ENCODE measurements around the gene POLDIP2. TPM values are rescaled to one million over a fixed set of nuclear protein-coding genes. Genes with fewer than 3 reads are reported as not detected.
"Not testable (repeated sequence)": the region's sequence is repeated elsewhere in the genome, so short reads cannot be mapped to it uniquely, and the experiment has no call there.

Gene POLDIP2
- total RNA-seq, 1 experiment from 2014 or later: 95.1 TPM

DNA sequence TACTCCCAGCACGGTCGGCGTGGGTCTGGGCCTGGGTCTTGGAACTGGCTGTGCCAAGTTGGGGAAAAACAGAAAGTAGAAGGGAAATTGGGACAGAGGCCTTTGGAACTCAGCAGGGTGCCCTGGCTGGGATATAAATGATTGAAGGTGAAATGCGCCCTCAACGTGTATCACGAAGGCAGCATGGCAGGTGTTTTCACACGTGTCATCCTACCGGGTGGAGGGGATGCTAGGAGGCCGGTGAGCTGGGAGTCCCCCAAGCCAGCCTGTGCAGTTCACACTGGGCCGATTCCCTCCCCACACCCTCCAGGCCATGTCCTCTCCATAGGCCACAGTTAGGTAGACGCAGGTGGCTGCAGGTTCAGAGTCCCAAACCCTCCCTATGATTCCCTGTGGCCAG, 15.8 kb downstream of the POLDIP2 start:
- no peaks in the 10 kb centered on the region for H3K9me3 ChIP-seq (replicated peaks)
- H3K4me1 ChIP-seq: peaks cover 4% of the 10 kb centered on the region; the same call in 1 of the 2 replicates
- no peak overlapping the region for H3K4me3 ChIP-seq
- no peaks in the 10 kb centered on the region for H3K27me3 ChIP-seq
- no peak for DNase-seq
- H3K36me3 ChIP-seq: peaks cover 40% of the 10 kb centered on the region
- H3K27ac ChIP-seq: no peak overlapping the region

- Histone ChIP-seq H3K27ac (no peak overlapping the region), H3K27me3 (no peaks in the 10 kb centered on the region), H3K4me3 (no peak overlapping the region), H3K36me3 (peaks cover 29% of the 10 kb centered on the region), H3K9me3 (replicated peaks) (no peaks in the 10 kb centered on the region), H3K4me1 (peaks cover 6% of the 10 kb centered on the region; the same call in 1 of the 2 replicates)
- no peak for DNase-seq
These were observed 17.0 kb downstream of the POLDIP2 start for GRCh38 chr17:28340374-28340773.

- H3K27ac ChIP-seq: no peak overlapping the region
- no peaks in the 10 kb centered on the region for H3K27me3 ChIP-seq
- H3K4me1 ChIP-seq: peaks cover 7% of the 10 kb centered on the region; the same call in 1 of the 2 replicates
- peaks cover 23% of the 10 kb centered on the region for H3K36me3 ChIP-seq
- DNase-seq: no peak
- H3K4me3 ChIP-seq: no peak overlapping the region
- H3K9me3 ChIP-seq (replicated peaks): no peaks in the 10 kb centered on the region
These were observed 17.9 kb downstream of the POLDIP2 start for GRCh38 chr17:28339431-28339830.

DNA sequence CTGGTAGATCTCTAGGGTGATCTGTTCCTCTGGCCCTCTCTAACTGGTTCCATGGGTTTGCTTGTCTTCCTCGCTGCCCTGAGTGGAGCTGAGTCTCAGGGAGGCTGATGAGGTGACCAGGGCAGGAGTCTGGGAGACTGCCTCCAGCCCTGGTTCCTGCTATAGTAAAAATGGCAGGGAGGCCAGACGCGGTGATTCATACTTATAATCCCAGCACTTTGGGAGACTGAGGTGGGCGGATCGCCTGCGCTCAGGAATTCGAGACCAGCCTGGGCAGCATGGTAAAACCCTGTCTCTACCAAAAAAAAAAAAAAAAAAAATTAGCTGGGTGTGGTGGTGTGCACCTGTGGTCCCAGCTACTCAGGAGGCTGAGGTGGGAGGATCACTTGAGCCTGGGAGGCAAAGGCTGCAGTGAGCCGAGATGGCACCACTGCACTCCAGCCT, 18.5 kb downstream of the POLDIP2 start:
- H3K27ac ChIP-seq; H3K4me1 ChIP-seq; H3K9me3 ChIP-seq (replicated peaks); H3K4me3 ChIP-seq; H3K27me3 ChIP-seq; DNase-seq: not testable (repeated sequence)
- peaks cover 23% of the 10 kb centered on the region for H3K36me3 ChIP-seq

DNA sequence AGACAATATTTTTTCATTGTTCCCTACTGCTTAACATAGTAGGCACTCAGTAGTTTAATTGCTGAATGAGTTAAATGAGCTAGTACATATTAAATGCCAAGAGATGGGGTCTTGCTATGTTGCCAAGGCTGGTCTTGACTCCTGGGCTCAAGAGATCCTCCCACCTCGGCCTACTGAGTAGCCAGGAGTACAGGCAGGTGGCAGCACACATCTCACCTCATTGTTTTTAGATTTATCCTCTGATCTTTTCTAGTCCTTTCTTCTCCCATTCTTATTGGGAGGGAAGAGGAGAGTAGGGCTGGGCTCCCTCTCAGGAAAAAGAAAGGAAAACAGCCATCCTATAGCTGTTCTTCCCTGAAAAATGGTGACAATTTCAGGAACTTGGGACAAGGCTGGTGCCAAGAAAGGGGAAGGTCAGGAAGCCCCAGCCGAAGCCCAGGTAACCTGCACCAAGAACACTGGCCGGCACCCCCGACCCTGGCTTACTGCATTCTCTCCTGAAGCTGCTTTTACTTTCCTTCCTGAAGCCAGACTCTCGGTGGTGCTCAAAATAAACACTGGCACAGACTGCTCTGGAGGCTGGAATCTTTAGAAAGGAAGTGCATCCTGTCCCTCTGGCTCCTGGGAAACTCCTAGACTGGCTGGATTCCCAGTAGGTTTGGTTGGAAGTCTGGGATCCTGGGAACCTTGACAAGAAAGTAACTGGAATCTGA, 19.1 kb downstream of the POLDIP2 start:
- Histone ChIP-seq H3K27ac (no peak overlapping the region), H3K36me3 (peaks cover 23% of the 10 kb centered on the region), H3K4me3 (no peak overlapping the region), H3K27me3 (no peaks in the 10 kb centered on the region), H3K4me1 (peaks cover 8% of the 10 kb centered on the region; the same call in 1 of the 2 replicates), H3K9me3 (replicated peaks) (no peaks in the 10 kb centered on the region)
- no peak for DNase-seq

DNA sequence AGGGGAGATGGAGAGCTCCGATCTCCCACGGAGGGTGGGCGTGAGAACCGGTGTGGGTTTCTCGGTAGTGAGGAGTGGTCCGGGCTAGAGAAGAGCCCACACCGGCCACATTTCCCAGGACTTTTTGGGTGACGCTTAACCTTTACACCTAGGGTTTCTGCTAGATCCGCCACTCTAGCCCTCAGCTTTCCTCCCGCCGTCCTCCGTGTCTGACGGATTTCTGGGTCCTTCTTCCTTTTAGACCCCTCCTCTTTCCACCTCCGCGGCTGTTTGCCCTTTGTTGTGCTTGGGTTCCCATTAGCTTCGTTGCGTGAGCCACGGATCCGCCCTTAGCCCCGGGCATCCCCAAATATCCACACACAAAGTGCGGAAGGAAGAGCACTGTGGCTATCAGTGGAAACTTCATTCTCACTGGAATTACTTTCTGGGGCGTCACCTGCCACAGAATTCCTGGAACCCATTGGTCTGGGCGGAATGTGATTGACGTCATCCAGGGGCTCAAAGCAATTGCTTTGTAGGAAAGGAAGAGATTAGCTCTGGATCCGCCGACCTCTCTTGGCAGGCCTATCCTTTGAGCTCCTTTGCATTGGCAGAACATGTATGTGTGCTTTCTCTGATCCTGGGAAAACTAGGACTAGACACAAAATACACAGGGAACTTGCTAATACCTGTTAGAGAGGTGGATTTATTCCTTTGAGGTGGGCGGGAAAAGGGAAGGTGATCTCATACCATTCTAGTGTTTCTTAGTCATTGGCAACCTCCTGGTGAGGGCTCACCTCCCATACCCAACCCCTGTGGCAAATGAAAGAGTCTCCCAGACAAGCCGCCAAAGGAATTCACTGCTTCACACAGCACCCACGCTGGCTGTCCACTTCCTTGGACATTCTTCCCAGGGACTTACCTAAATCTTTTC, 21.1 kb downstream of the POLDIP2 start:
- H3K4me1 ChIP-seq: peaks cover 8% of the 10 kb centered on the region; the same call in 1 of the 2 replicates
- H3K4me3 ChIP-seq: peak overlapping the region; percentile 77
- no peaks in the 10 kb centered on the region for H3K27me3 ChIP-seq
- peak; percentile 86 to 88 for DNase-seq
- H3K27ac ChIP-seq: peak overlapping the region; percentile 65
- peaks cover 8% of the 10 kb centered on the region for H3K36me3 ChIP-seq
- no peaks in the 10 kb centered on the region for H3K9me3 ChIP-seq (replicated peaks)

GRCh38 chr17:28335201-28335958, 21.9 kb downstream of the POLDIP2 start, which contains the start of the genes IFT20 and TNFAIP1:
TSS of gene IFT20 (minus strand) at chr17:28335472. CDS start at chr17:28331985, 3,487 bp downstream.
TSS of gene TNFAIP1 (plus strand) at chr17:28335761. CDS start at chr17:28339522, 3,761 bp downstream.
- Histone ChIP-seq H3K27ac (peak within 1 kb of the TSS; percentile 65), H3K27me3 (no peaks in the 10 kb centered on the region), H3K9me3 (replicated peaks) (no peaks in the 10 kb centered on the region), H3K4me1 (peaks cover 8% of the 10 kb centered on the region; the same call in 1 of the 2 replicates), H3K36me3 (peaks cover 3% of the 10 kb centered on the region; the same call in 1 of the 2 replicates), H3K4me3 (peak within 1 kb of the TSS; percentile 77)
- peak; percentile 100 for DNase-seq

DNA sequence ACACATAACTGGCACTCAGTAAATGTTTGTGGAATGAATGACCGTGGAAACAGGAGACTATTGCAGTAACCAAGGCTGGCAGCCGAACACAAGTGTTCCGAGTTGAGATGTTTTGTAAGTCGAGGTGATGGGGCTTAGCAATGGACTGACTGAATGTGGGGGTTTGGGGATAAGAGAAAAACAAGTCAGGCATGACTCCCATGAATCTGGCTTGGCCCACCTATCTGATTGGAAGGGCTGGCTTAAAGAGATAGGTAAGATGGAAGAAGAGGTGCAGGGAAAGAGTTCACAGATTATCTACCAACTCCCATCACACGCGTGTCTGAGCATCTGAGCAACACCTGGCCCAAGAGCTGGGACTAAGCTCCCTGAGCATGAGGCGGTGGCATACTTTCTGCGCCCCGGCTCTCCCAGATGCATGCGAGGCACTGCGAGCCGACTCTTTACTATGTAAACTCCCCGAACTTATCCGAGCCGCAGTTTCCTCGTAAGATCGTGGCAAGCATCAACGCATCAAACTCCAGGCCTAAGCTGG, 22.6 kb downstream of the POLDIP2 start:
- Histone ChIP-seq H3K4me1 (peaks cover 8% of the 10 kb centered on the region; the same call in 1 of the 2 replicates), H3K9me3 (replicated peaks) (no peaks in the 10 kb centered on the region), H3K27ac (no peak overlapping the region; the same call in 1 of the 2 replicates), H3K27me3 (no peaks in the 10 kb centered on the region), H3K36me3 (peaks cover 3% of the 10 kb centered on the region; the same call in 1 of the 2 replicates), H3K4me3 (peak overlapping the region; percentile 77)
- no peak for DNase-seq

DNA sequence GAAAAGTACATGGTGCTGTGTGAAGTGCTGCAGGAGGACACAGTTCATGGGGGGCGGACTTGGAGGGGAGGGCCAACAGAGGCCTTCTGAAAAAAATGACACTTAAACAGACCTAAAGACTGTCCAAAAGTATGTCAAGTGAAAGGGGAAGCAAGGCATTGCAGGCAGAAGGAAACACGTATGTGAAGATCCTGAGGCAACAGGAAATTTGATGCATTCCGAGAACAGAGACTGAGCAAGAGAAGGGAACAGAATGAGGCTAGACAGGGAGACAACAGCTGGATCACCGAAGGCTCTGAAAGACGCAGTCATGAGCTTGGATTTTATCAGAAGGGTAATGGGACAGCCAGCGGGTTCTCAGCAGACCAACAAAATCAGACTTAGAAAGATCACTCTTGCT, 23.2 kb downstream of the POLDIP2 start:
- H3K36me3 ChIP-seq: peaks cover 9% of the 10 kb centered on the region
- DNase-seq: peak in 1 of 2 experiments; percentile 41

DNA sequence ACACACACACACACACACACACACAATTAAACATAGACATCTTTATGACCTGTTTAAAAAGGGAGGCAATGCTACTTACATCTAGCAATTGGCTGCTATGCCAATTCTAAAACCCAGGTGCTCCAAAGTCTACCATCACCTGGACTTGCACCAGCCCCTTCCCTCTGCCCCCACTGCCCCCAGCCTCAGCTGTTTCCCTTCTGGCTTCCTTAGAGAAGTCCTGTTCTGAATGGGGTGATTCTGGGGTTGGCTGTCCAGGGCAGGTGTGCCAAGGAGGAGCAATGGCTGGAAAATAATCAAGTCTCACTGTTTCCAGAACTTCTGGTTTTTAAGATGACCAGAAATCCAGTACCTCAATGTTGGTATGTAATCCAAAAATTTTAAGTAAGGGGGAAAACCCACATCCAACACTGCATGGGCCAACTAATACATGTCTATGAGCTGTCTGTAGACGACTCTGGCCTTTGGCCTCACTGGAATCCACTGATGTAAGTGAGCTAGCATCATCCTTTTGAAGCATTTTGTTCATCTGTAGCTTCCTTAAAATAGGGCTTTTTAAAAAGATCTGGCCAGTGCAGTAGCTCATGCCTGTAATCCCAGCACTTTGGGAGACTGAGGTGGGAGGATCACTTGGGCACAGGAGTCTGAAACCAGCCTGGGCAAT, 24.1 kb downstream of the POLDIP2 start:
- no peaks in the 10 kb centered on the region for H3K27me3 ChIP-seq
- no peak for DNase-seq
- peaks cover 18% of the 10 kb centered on the region for H3K36me3 ChIP-seq
- no peak overlapping the region for H3K4me3 ChIP-seq
- H3K27ac ChIP-seq: no peak overlapping the region
- no peaks in the 10 kb centered on the region for H3K9me3 ChIP-seq (replicated peaks)
- H3K4me1 ChIP-seq: peaks cover 8% of the 10 kb centered on the region; the same call in 1 of the 2 replicates

More for the DNA sequence above, 23.2 kb downstream of the POLDIP2 start:
- Histone ChIP-seq H3K4me1 (peaks cover 8% of the 10 kb centered on the region; the same call in 1 of the 2 replicates), H3K27me3 (no peaks in the 10 kb centered on the region), H3K4me3 (peak overlapping the region; percentile 77), H3K9me3 (replicated peaks) (no peaks in the 10 kb centered on the region), H3K27ac (no peak overlapping the region)

DNA sequence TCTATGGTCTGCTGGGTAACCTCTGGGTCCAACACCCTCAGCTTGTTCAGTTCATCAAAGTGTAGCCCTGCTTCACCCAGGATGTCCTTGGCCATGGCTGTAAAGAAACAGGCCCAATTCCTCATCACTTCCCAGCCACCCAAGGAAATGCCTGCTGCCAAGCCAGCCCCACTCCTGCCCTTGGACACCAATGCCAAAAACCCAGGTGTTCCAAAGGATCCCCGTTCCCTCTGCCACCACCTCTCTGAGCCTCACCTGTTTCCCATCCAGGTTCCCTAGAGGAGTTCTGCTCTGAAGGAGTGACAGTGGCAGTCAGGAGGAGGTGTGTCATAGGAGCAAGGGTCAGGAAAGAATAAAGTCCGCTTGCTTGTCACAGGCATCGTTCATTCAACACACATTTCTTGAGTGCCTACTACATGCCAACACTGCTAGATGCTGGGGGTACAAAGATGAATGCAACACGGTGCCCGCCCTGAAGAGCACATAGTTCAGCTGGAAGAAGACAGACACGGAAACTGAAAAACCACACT, 25.4 kb downstream of the POLDIP2 start:
- peaks cover 31% of the 10 kb centered on the region for H3K36me3 ChIP-seq
- H3K4me3 ChIP-seq: no peak overlapping the region
- DNase-seq: no peak
- no peaks in the 10 kb centered on the region for H3K9me3 ChIP-seq (replicated peaks)
- no peak overlapping the region for H3K27ac ChIP-seq
- H3K27me3 ChIP-seq: no peaks in the 10 kb centered on the region
- peaks cover 8% of the 10 kb centered on the region for H3K4me1 ChIP-seq

GRCh38 chr17:28330671-28331070, 26.7 kb downstream of the POLDIP2 start:
- DNase-seq: no peak
- Histone ChIP-seq H3K27ac (no peak overlapping the region), H3K27me3 (no peaks in the 10 kb centered on the region), H3K36me3 (peaks cover 44% of the 10 kb centered on the region), H3K4me1 (peaks cover 3% of the 10 kb centered on the region), H3K4me3 (no peak overlapping the region), H3K9me3 (replicated peaks) (no peaks in the 10 kb centered on the region)

DNA sequence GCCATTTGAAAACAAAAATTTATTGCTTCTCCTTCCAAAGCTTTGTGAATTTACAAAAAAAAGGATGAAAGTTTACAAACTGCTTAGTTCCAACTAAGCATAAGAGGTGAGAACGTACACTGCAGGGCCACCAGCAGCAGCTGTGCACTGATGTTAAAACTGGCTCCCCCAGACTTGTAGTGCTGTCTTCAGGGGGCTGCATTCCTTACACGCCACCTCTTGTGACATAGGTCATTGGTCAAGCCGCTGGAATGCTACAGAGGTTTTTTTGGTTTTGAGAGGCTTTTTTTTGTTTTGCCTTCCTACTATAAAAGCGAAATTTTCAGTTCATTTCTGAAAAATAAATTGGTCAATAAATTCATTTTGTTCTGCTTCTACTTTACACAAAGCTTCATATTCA, 29.0 kb downstream of the POLDIP2 start:
- no peaks in the 10 kb centered on the region for H3K27me3 ChIP-seq

More for the DNA sequence above, 29.0 kb downstream of the POLDIP2 start:
- Histone ChIP-seq H3K9me3 (replicated peaks) (no peaks in the 10 kb centered on the region), H3K36me3 (peaks cover 54% of the 10 kb centered on the region), H3K4me3 (no peak overlapping the region), H3K27ac (no peak overlapping the region), H3K4me1 (no peaks in the 10 kb centered on the region; the same call in 1 of the 2 replicates)
- DNase-seq: no peak

All from SJCRH30 (cell line).